Globus pallidus (tissue), 1 donor: Measurements from ENCODE around the gene NEU2.
"Not testable (repeated sequence)": the region's sequence is repeated elsewhere in the genome, so short reads cannot be mapped to it uniquely, and the experiment has no call there.

Experiments used
- DNase-seq: peaks from one replicate; pipeline ENCODE4 v3.0.0-alpha.2; 2015; ENCODE audit warnings: low spot score

Gene NEU2

GRCh38 chr2:233010569-233011267, 21.8 kb upstream of the NEU2 start:
- DNase-seq, result no peak

DNA sequence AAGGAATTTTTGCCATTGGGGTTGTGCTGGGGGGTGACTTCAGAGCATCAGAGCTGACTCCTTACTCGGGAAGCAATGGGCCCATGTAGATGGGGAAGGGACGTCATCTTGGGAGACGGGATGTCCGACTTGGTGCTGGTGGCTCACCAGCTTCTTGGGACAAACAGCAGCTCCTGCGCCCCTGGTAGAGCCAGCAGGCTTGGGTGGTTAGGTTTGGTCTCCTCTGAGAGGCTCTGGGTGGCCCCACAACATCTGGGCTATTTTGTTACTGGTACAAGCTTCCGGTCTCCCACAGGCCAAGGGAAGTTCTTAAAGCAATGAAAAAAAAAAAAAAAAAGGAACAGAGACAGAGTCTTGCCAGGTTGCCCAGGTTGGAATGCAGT, 21.2 kb upstream of the NEU2 start:
- no peak for DNase-seq

GRCh38 chr2:233011702-233012131, 20.8 kb upstream of the NEU2 start:
- DNase-seq, result no peak

GRCh38 chr2:233012301-233012971, 20.0 kb upstream of the NEU2 start:
- no peak for DNase-seq

GRCh38 chr2:233013027-233013461, 19.4 kb upstream of the NEU2 start, which contains the start of gene NGEF:
NGEF (minus strand) TSS chr2:233013256; CDS start chr2:232974890, 38,366 bp downstream.
- no peak for DNase-seq

- DNase-seq, result no peak
Observed at GRCh38 chr2:233013650-233014049, 18.8 kb upstream of the NEU2 start.

GRCh38 chr2:233015019-233015645, 17.3 kb upstream of the NEU2 start:
- no peak for DNase-seq

DNA sequence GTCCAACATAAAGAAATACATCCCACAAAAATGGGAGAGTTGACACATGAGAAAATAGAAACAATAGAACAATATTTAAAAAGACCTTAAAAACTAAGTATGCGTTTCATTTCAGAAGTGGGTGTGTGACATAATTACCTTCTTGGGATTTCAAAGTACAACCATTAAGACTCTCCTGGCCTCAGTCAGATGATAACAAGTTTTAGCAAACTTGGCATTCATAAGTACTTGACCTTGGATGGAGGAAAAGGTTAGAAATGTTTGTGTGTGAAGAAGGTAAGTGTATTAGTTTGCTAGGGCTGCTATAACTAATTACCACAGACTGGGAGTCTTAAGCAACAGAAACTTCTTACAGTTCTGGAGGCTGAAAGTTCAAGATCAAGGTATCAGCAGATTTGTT, 14.5 kb upstream of the NEU2 start:
- no peak for DNase-seq

- not testable (repeated sequence) for DNase-seq
Observed at GRCh38 chr2:233019610-233020009, 12.9 kb upstream of the NEU2 start.

DNA sequence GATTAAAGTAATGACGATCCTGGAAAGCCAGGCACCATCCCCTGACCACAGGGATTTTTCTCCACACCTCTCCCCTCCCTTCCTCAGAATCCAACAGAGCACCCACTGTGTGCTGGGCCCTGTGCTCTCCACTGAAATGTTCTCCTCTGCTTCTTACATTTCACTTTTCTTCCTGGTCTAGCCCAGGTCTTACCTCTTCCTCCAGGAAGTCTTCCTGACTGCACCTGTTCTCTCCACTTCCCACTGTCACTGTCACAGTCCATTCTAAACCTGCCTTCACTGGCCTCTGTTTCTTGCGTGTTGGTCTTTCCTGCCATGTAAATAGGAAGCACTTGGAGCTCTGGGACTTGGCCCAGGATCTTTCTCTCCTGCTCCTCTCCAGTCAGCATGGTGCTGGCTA, 12.0 kb upstream of the NEU2 start:
- no peak for DNase-seq

GRCh38 chr2:233021771-233022170, 10.7 kb upstream of the NEU2 start:
- no peak for DNase-seq

DNA sequence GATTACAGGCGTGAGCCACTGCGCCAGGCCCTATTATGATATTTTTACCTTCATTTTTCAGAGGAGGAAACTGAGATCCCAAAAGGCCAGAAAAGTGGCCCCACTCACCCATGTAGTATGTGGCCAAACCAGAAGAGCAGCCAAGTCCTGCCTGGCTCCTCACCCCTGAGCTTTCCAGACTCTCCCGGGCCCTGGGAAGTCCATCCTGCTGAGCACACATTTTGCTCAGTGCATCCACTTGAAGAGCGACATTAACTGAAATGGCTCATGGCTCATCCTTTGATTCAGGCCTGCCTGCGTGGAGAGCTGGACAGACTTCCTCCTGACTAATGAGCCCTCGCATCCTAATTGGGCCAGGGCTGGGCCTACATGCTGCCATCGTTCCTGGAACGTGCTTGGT, 9.9 kb upstream of the NEU2 start:
- DNase-seq, result no peak

DNA sequence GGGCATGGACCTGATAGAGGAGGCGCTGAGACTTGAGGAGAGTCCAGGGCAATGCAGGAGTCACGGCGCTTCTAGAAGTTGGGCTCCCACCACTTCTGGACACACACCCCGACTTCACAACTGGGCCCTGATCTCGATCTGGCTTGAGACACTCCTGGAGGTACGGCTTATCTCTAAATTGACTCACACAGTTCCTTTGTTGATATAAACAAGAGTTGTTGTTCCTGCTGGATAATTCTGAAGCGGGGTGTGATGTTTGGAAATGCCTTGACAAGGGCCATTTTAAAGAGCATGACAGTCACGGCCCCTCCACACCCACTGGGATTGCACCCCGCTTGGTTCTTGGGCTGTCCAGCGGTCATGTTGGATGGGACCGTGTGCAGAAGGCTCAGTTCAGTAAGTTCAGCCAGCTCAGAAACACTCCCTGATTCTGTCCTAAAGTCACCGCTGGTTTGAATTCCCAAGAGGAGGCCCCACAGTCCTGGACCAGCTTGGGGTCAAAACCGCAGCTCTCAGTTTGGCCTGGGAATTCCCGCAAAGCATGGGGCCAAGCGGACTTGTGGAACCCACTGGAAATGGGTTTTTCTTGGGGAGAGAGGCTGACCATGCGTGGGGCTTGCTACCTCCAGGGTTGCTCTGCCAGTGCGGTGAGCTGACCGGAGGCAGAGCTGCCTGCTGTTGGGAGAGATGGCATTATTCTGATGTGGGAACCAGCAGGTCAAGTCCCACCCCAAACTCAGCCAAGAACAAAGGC, 9.3 kb upstream of the NEU2 start:
- DNase-seq, result no peak

DNA sequence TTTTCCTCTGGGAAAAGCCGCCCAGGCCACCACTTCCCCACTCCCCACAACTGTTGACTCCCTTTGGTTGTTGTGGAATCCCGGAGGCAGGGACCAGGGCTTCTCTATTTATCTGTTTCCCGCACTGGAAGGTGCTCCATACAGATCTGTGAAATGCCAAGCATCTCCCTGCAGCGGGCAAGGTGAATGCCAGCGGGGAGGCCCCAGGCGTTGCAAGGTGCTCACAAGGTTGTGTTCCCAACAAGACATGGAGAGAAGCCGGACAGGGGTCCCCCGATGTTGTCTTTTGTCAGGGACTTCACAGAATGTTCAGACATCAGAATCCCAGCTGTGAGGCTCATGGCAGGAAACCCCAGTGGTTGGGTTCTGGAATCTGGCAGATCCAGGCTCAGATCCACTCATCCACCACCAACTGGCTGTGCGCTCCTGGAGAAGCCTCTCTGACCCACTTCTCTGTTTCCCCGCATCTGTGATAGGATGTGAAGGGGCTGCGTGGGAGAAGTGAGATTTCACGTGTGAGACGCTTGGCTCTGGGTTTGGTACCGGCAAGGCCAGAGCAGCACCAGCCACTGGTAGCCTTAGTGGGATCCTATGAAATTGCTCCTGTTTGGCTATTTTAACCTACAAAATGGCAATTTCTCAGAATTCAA, 8.6 kb upstream of the NEU2 start:
- no peak for DNase-seq

GRCh38 chr2:233025706-233026105, 6.8 kb upstream of the NEU2 start:
- no peak for DNase-seq

DNA sequence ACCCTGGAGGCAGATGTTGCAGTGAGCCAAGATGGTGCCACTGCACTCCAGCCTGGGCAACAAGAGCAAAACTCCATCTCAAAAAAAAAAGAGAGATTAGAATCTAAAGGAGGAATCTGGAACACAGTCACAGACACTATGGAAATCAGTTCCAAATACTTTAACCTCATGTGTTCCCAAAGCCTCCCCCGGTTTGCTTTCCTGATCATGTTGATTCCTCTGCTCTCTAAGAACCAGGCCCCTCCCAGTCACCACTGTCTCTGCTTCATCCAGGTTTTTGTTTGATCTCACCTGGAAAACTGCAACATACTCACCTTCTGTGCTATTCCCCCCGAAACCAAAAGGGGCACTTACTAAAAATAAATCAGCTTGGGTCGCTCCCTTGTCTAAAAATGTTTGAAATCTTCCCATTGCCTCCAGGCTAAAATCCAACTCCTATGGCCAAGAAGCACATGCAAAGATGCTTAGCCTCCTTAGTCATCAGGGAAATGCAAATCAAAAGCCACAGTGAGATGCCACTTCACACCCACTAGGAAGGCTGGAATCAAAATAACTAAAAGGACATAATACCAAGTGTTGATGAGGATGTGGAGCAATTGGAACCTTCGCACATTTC, 6.2 kb upstream of the NEU2 start:
- DNase-seq, result no peak

DNA sequence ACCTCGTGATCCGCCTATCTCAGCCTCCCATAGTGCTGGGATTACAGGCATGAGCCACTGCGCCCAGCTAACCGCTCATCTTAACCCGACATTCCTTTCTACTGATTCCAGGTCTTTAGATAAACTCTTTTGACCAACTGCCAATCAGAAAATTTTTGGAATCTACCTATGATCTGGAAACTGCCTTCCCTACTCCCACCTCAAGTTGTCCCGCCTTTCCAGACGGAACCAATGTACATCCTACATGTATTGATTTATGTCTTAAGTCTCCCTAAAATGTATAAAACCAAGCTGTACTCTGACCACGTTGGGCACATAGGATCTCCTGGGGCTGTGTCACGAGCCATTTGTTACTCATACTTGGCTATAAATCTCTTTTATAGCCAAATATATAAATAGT, 3.2 kb upstream of the NEU2 start:
- no peak for DNase-seq

GRCh38 chr2:233031556-233032500, 644 bp upstream of the NEU2 start:
- no peak for DNase-seq

- no peak for DNase-seq
Observed at GRCh38 chr2:233033672-233034071, 1.2 kb downstream of the NEU2 start.
